ENCODE data around the gene MAP2K7. TPM values are rescaled to one million over a fixed set of nuclear protein-coding genes. Genes with fewer than 3 reads are reported as not detected.

MAP2K7 gene
- total RNA-seq, 1 experiment from 2014 or later, result 59.1 TPM

DNA sequence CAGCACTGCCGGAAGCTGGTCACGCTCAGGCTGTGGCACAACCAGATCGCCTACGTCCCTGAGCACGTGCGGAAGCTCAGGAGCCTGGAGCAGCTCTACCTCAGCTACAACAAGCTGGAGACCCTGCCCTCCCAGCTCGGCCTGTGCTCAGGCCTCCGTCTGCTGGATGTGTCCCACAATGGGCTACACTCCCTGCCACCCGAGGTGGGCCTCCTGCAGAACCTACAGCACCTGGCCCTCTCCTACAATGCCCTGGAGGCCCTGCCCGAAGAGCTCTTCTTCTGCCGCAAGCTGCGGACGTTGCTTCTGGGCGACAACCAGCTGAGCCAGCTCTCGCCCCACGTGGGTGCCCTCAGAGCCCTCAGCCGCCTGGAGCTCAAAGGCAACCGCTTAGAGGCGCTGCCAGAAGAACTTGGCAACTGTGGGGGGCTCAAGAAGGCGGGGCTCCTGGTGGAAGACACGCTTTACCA, 3.2 kb upstream of the MAP2K7 start:
- ATAC-seq (no peak), DNase-seq (ENCODE audit: low read depth, low spot score) (no peak)
- H3K9me2 ChIP-seq (ENCODE audit: insufficient read depth), result no peaks in the 10 kb centered on the region
- H3K79me2 ChIP-seq (ENCODE audit: insufficient read depth, low read length), result peaks cover 25% of the 10 kb centered on the region
- peaks cover 0 to 9% of the 10 kb centered on the region in 2 experiments; a peak in 2 of 4 replicates for H3K36me3 ChIP-seq (ENCODE audit: control insufficient read depth in 1 of 2, insufficient read depth in 2 of 2, low read length in 2 of 2)
- H3K9ac ChIP-seq (ENCODE audit: low read length), result no peak overlapping the region
- H2AFZ ChIP-seq (ENCODE audit: low read depth, low read length, poor library complexity, severe bottlenecking), result no peak overlapping the region
- ChIA-PET RAD21 (ENCODE audit: low non-redundant PET in 1 of 2, low total read pairs in 2 of 2, uncharacterized antibody in 2 of 2, unreplicated experiment in 2 of 2) (no interaction called here), POLR2A (interaction anchor here (1.1 to 1.4 kb wide), 4 partner anchors 9 to 31 kb away, joined by 3 to 5 read pairs (median 4); partner anchors contain the start of gene LRRC8E), CTCF (interaction anchor here (1.3 kb wide), 1 partner anchor 32 kb away, joined by 5 read pairs; no protein-coding TSS in a partner anchor)
- no peaks in the 10 kb centered on the region for H3K9me3 ChIP-seq (ENCODE audit: control insufficient read depth in 1 of 2, insufficient read depth in 1 of 2, low read depth in 1 of 2, low read length in 2 of 2)
- H3K4me2 ChIP-seq (ENCODE audit: low read length), result no peak overlapping the region
- no peak overlapping the region for H3K27ac ChIP-seq (ENCODE audit: low read depth, low read length)
- intact Hi-C loops (cut with micrococcal nuclease), result no loop called here
- H4K20me1 ChIP-seq (ENCODE audit: insufficient read depth), result no peaks in the 10 kb centered on the region
- no peaks in the 10 kb centered on the region for H3K27me3 ChIP-seq (ENCODE audit: insufficient read depth, low read length)
- peaks cover 3 to 27% of the 10 kb centered on the region in 2 experiments; a peak in 2 of 4 replicates for H3K4me1 ChIP-seq (ENCODE audit: control insufficient read depth in 1 of 2, insufficient read depth in 2 of 2, low read length in 2 of 2)
- BruUV-seq (replicated peaks), result no TSS peak
- TF ChIP-seq EGR1 (IDR thresholded peaks at IDR 0.05; ENCODE audit: low read depth), result no peak
- TF ChIP-seq JUND (IDR thresholded peaks at IDR 0.05), result no peak
- TF ChIP-seq ZFX (IDR thresholded peaks at IDR 0.05), result no peak
- TF ChIP-seq, protein P1, sequence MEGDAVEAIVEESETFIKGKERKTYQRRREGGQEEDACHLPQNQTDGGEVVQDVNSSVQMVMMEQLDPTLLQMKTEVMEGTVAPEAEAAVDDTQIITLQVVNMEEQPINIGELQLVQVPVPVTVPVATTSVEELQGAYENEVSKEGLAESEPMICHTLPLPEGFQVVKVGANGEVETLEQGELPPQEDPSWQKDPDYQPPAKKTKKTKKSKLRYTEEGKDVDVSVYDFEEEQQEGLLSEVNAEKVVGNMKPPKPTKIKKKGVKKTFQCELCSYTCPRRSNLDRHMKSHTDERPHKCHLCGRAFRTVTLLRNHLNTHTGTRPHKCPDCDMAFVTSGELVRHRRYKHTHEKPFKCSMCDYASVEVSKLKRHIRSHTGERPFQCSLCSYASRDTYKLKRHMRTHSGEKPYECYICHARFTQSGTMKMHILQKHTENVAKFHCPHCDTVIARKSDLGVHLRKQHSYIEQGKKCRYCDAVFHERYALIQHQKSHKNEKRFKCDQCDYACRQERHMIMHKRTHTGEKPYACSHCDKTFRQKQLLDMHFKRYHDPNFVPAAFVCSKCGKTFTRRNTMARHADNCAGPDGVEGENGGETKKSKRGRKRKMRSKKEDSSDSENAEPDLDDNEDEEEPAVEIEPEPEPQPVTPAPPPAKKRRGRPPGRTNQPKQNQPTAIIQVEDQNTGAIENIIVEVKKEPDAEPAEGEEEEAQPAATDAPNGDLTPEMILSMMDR (IDR thresholded peaks at IDR 0.05 in 2 of 3, conservative IDR thresholded peaks at IDR 0.05 in 1 of 3; ENCODE audit: borderline replicate concordance in 1 of 3, insufficient read depth in 1 of 3, low read depth in 2 of 3, low read length in 2 of 3), result no peak
- no peak for TF ChIP-seq EZH2phosphoT487 (IDR thresholded peaks at IDR 0.05; ENCODE audit: borderline replicate concordance)
- TF ChIP-seq SRF (IDR thresholded peaks at IDR 0.05; ENCODE audit: low read depth), result no peak
- TF ChIP-seq SIN3A (IDR thresholded peaks at IDR 0.05; ENCODE audit: low read depth), result no peak
- TF ChIP-seq EZH2 (IDR thresholded peaks at IDR 0.05), result no peak
- TF ChIP-seq ZNF274 (IDR thresholded peaks at IDR 0.05; ENCODE audit: low read depth, low read length), result no peak
- TF ChIP-seq POLR2AphosphoS5 (IDR thresholded peaks at IDR 0.05; ENCODE audit: low read depth, low read length), result no peak
- TF ChIP-seq YY1 (IDR thresholded peaks at IDR 0.05; ENCODE audit: extremely low read depth, insufficient replicate concordance, low read depth, low read length), result no peak
- TF ChIP-seq, protein P2, sequence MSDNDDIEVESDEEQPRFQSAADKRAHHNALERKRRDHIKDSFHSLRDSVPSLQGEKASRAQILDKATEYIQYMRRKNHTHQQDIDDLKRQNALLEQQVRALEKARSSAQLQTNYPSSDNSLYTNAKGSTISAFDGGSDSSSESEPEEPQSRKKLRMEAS (IDR thresholded peaks at IDR 0.05), result no peak
- TF ChIP-seq, protein P3, sequence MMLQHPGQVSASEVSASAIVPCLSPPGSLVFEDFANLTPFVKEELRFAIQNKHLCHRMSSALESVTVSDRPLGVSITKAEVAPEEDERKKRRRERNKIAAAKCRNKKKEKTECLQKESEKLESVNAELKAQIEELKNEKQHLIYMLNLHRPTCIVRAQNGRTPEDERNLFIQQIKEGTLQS (IDR thresholded peaks at IDR 0.05), result no peak
- TF ChIP-seq POLR2A (IDR thresholded peaks at IDR 0.05; ENCODE audit: borderline replicate concordance, extremely low read depth, insufficient read depth, insufficient read length), result no peak
- no peak for TF ChIP-seq ELF1 (IDR thresholded peaks at IDR 0.05; ENCODE audit: borderline replicate concordance, low read depth)
- TF ChIP-seq, protein P4, sequence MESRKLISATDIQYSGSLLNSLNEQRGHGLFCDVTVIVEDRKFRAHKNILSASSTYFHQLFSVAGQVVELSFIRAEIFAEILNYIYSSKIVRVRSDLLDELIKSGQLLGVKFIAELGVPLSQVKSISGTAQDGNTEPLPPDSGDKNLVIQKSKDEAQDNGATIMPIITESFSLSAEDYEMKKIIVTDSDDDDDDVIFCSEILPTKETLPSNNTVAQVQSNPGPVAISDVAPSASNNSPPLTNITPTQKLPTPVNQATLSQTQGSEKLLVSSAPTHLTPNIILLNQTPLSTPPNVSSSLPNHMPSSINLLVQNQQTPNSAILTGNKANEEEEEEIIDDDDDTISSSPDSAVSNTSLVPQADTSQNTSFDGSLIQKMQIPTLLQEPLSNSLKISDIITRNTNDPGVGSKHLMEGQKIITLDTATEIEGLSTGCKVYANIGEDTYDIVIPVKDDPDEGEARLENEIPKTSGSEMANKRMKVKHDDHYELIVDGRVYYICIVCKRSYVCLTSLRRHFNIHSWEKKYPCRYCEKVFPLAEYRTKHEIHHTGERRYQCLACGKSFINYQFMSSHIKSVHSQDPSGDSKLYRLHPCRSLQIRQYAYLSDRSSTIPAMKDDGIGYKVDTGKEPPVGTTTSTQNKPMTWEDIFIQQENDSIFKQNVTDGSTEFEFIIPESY (IDR thresholded peaks at IDR 0.05; ENCODE audit: extremely low read depth, insufficient replicate concordance, low read length), result no peak
- no peak overlapping the region for H3K4me3 ChIP-seq (replicated peaks in 1 of 2; ENCODE audit: low read depth in 1 of 2, low read length in 2 of 2)

All from HCT116 (cell line).